Fibroblast of lung (primary cell): Measurements from ENCODE around the gene NRP1. TPM values are rescaled to one million over a fixed set of nuclear protein-coding genes. Genes with fewer than 3 reads are reported as not detected.

Experiments
- DNase-seq, 2 donors: peaks; one replicate each; pipeline versions ENCODE4 v3.0.0 to v3.0.0-alpha.2; 2010; ENCODE audit warnings: low read depth in 2 of 2
- H2AFZ ChIP-seq: 2 replicates; pipeline ENCODE4 v1.5.1; 2012; ENCODE audit warnings: low read length, control low read depth, inconsistent platforms
- H3K27ac ChIP-seq: 2 replicates; pipeline ENCODE4 v1.5.1; 2011; ENCODE audit warnings: low read length, control low read depth; ENCODE audit not compliant: insufficient read depth
- H3K27me3 ChIP-seq: 2 replicates; pipeline ENCODE4 v1.5.1; 2011; ENCODE audit warnings: mild to moderate bottlenecking, low read length; ENCODE audit not compliant: control insufficient read depth, insufficient read depth
- H3K36me3 ChIP-seq: 2 replicates; pipeline ENCODE4 v1.5.1; 2011; ENCODE audit warnings: low read length; ENCODE audit not compliant: control insufficient read depth, insufficient read depth
- H3K4me1 ChIP-seq: 2 replicates; pipeline ENCODE4 v1.5.1; 2011; ENCODE audit warnings: low read length; ENCODE audit not compliant: control insufficient read depth, insufficient read depth; ENCODE audit errors: extremely low read depth
- H3K4me2 ChIP-seq: 2 replicates; pipeline ENCODE4 v1.5.1; 2011; ENCODE audit warnings: low read length, control low read depth; ENCODE audit not compliant: insufficient read depth; ENCODE audit errors: extremely low read depth
- H3K4me3 ChIP-seq, 4 experiments: fragments of 200-600 bp in 1 of 4; sonication (generic) in 1 of 4; replicated peaks in 1 of 4; 2 replicates each; pipeline ENCODE4 v1.5.1; 2011 to 2016; ENCODE audit warnings: low read length in 4 of 4, low read depth in 3 of 4, mild to moderate bottlenecking in 3 of 4, control low read depth in 2 of 4, inconsistent platforms in 1 of 4, mixed read lengths in 1 of 4; ENCODE audit not compliant: insufficient read depth in 1 of 4; ENCODE audit errors: control extremely low read depth in 1 of 4
- H3K79me2 ChIP-seq: 2 replicates; pipeline ENCODE4 v1.5.1; 2012; ENCODE audit warnings: mild to moderate bottlenecking, low read length, inconsistent platforms; ENCODE audit not compliant: control insufficient read depth, insufficient read depth
- H3K9ac ChIP-seq: 2 replicates; pipeline ENCODE4 v1.5.1; 2011; ENCODE audit warnings: mild to moderate bottlenecking, low read length, control low read depth; ENCODE audit not compliant: insufficient read depth
- H3K9me3 ChIP-seq: 2 replicates; pipeline ENCODE4 v1.5.1; 2012; ENCODE audit warnings: low read depth, low read length; ENCODE audit not compliant: control insufficient read depth, insufficient read depth
- H4K20me1 ChIP-seq: 2 replicates; pipeline ENCODE4 v1.5.1; 2011; ENCODE audit warnings: low read length; ENCODE audit not compliant: control insufficient read depth, insufficient read depth; ENCODE audit errors: extremely low read depth
- CTCF ChIP-seq, 2 donors: IDR thresholded peaks in 1 of 2; conservative IDR thresholded peaks in 1 of 2; 1 replicate in 1 of 2; 2 replicates in 1 of 2; pipeline ENCODE4 v1.5.1; 2011 to 2012; ENCODE audit warnings: low read length in 2 of 2, control low read depth in 1 of 2, inconsistent platforms in 1 of 2, low read depth in 1 of 2, mild to moderate bottlenecking in 1 of 2
- EZH2 ChIP-seq: IDR thresholded peaks from 2 replicates; pipeline ENCODE4 v1.5.1; 2012; ENCODE audit warnings: low read length, control low read depth, mild to moderate bottlenecking; ENCODE audit errors: missing control alignments
- polyA plus RNA-seq, 2 donors: library from polyadenylated mRNA; depleted of rRNA in 1 of 2; stranded (reverse) in 1 of 2; unstranded in 1 of 2; fragments of >200 nt; gene quantifications; 2 replicates each; pipeline ENCODE4 v1.2.1, GENCODE V29; 2011 to 2012; ENCODE audit warnings: missing spikeins in 1 of 2
- total RNA-seq: library from RNA; depleted of rRNA; stranded (reverse); fragments of >200 nt; gene quantifications from 2 replicates; pipeline ENCODE4 v1.2.1, GENCODE V29; 2014

The NRP1 gene
- total and polyA plus RNA-seq, 2 donors (not counting 1 experiment from before 2014, with no cell fraction given): 187 to 373 TPM

- Histone ChIP-seq H3K4me1 (peaks cover 4% of the 10 kb centered on the region), H3K4me2 (no peak overlapping the region), H3K79me2 (no peaks in the 10 kb centered on the region), H3K36me3 (no peaks in the 10 kb centered on the region), H4K20me1 (no peaks in the 10 kb centered on the region), H2AFZ (no peak overlapping the region), H3K9ac (no peak overlapping the region), H3K4me3 (no peak overlapping the region), H3K9me3 (no peaks in the 10 kb centered on the region), H3K27me3 (no peaks in the 10 kb centered on the region), H3K27ac (no peak overlapping the region)
- no peak for DNase-seq
- TF ChIP-seq CTCF (conservative IDR thresholded peaks at IDR 0.05 in 1 of 2, IDR thresholded peaks at IDR 0.05 in 1 of 2; ENCODE audit: low read depth in 1 of 2, low read length in 2 of 2) (no peak), EZH2 (no peak)
Measured at GRCh38 chr10:33353334-33353733, 18.9 kb upstream of the NRP1 start.

GRCh38 chr10:33352615-33353014 lies 18.1 kb upstream of the NRP1 start:
- no peak overlapping the region for H3K4me3 ChIP-seq
- no peak overlapping the region for H2AFZ ChIP-seq
- no peaks in the 10 kb centered on the region for H3K9me3 ChIP-seq
- H3K4me2 ChIP-seq: no peak overlapping the region
- no peaks in the 10 kb centered on the region for H4K20me1 ChIP-seq
- no peaks in the 10 kb centered on the region for H3K36me3 ChIP-seq
- peaks cover 4% of the 10 kb centered on the region for H3K4me1 ChIP-seq
- no peak for DNase-seq
- H3K79me2 ChIP-seq: no peaks in the 10 kb centered on the region
- no peak overlapping the region for H3K9ac ChIP-seq
- H3K27me3 ChIP-seq: no peaks in the 10 kb centered on the region
- TF ChIP-seq CTCF (conservative IDR thresholded peaks at IDR 0.05 in 1 of 2, IDR thresholded peaks at IDR 0.05 in 1 of 2; ENCODE audit: low read depth in 1 of 2, low read length in 2 of 2): no peak
- TF ChIP-seq EZH2: no peak
- H3K27ac ChIP-seq: no peak overlapping the region

- Histone ChIP-seq H3K9me3 (no peaks in the 10 kb centered on the region), H3K79me2 (no peaks in the 10 kb centered on the region), H2AFZ (no peak overlapping the region), H3K27ac (no peak overlapping the region), H3K27me3 (no peaks in the 10 kb centered on the region), H3K9ac (no peak overlapping the region), H3K4me1 (peaks cover 4% of the 10 kb centered on the region), H3K4me3 (no peak overlapping the region), H3K36me3 (no peaks in the 10 kb centered on the region), H4K20me1 (no peaks in the 10 kb centered on the region), H3K4me2 (peak overlapping the region; percentile 13)
- TF ChIP-seq CTCF (conservative IDR thresholded peaks at IDR 0.05 in 1 of 2, IDR thresholded peaks at IDR 0.05 in 1 of 2; ENCODE audit: low read depth in 1 of 2, low read length in 2 of 2) (no peak), EZH2 (no peak)
- DNase-seq: peak; percentile 72 to 92
Measured at GRCh38 chr10:33352175-33352574, 17.7 kb upstream of the NRP1 start.
